GM21360 (cell line): Measurements from ENCODE around the gene ASF1A.

ENCODE experiments used
- ATAC-seq: cut with Tn5 transposase; IDR thresholded peaks from one replicate; pipeline ENCODE4 v1.9.1; 2021; ENCODE audit warnings: mild to moderate bottlenecking, moderate library complexity; ENCODE audit not compliant: unreplicated experiment

Gene ASF1A

DNA sequence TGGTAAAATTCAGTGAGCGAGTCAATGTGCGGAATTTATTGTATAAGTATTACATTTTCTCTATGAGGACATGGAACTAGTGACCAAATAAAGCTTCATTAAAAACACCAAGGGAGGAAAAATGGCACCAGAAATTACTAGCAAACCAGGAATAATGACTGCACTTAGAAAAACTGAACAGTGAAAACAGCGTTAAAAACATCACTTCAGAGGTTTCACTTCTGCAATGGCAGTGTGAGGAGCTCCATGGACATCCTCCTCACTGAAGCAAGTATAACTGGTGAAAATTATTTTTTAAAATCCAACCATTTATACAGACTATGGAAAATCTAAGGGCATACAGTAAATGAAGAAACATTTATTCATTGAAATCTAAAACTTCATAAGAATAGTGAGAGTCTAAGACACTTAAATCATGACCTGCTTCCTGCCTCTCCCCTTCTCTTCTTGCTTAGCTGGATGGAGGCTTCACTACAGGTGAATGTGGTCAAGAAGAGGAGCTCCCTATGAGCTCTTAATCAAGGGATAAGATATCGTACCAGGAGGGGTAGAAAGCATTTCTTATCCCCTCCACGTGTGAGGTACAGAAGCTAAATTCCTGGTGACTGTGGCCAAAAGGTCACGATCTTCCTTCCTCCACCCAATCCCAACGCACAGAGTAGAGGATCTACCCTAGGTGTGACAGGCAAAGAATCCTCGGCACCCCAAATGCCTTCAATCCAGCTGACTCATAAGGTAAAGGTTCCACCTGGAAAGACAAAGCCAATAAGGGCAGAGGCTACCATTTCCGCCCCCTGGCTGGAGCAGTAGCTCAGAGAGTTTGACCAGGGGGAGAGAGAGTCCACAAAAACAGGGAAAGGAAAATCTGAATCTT lies 12.3 kb upstream of the ASF1A start:
- peak; percentile 93 for ATAC-seq

DNA sequence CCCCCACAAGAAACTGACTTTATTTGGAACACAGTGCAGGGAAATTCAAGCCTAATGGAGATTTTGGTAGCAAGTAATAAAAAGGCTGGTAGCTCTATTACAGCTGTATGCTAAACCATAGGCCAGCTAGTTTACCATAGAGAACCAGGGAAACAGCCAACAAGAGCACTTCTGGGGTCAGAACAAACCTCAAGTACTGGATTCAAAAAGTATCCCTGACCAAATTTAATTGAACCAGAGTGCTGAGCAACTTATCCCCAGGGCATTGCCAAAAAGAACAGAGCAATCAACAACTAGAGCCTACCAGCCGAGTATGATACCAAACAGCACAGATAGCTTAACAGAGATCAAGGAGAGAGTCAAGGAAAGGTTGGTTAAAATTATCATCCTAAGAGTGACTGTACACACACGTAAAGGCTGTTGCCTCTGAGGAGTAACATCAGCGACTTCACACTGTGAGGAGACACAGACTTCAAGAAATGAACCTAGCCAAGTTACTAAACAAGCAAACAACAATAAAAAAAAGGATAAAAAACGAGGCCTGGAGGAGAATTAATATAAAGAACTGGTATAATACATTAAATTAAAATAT lies 11.5 kb upstream of the ASF1A start:
- ATAC-seq = no peak

- no peak for ATAC-seq
These were observed 7.3 kb upstream of the ASF1A start for GRCh38 chr6:118886641-118887040.

GRCh38 chr6:118889163-118889562 lies 4.8 kb upstream of the ASF1A start:
- ATAC-seq = no peak

- no peak for ATAC-seq
These were observed 2.8 kb upstream of the ASF1A start for GRCh38 chr6:118890997-118891790.

DNA sequence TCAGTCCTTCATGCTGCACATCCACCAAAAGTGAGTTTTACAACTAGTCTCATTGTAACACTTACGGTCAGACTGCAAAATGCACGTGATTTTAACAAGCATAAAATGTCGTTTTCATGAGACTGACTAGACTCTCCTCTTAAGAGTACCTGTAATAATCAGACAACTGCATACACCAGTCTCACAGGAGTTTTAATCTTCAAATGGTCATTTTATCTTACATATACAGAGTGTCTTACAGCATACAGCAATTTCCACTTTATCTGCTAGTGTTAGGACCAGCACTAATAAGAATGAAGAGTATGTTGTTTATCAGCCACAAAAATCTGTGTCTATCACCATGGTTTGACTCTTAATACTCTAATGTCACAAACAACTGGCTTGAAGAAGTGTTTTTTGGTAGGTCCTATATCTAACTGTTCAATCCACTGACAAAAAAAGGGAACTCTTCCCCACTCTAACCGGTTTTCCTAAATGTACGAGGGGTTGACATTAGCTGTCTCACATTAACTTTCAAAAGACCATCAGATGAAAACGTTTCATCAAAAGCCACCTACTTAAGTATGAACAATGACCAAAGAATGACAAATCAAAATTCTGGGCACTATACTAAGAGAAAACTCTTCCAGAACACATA lies 1.5 kb upstream of the ASF1A start:
- ATAC-seq = no peak

DNA sequence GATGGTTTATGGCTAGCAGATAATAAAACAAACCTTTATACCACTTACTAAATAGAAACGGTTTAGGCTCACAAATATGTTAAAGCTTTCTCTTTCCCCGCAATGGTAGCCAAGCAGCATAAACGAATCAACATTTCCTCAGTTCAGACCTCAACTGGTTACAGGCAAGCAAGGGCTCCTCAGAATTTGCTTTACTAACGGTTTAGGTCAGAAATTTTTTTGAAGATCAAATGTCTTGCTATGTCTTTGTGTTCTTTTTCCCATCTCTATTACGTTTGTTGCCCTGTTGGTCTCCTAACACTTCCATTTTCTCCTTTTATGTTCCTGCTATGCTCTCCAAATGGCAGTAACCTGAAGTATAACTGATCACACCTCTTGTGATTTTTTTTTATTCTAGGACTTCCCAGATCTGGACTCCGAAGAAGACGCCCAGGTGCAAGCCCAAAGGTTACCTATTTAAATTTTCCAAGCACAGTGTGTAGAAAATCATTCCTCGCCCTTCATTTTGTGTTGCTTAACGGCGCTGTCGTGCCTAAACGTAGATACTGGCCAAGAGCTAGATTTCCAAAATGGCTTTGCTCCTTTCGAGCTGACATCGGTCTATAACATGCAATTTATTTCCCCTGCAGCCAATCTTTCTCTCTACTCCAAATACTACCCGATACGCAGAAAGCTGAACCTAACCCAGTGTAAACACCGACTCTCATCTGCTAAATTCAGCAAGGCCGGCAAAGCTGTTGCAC lies 717 bp upstream of the ASF1A start:
- ATAC-seq = peak; percentile 10

DNA sequence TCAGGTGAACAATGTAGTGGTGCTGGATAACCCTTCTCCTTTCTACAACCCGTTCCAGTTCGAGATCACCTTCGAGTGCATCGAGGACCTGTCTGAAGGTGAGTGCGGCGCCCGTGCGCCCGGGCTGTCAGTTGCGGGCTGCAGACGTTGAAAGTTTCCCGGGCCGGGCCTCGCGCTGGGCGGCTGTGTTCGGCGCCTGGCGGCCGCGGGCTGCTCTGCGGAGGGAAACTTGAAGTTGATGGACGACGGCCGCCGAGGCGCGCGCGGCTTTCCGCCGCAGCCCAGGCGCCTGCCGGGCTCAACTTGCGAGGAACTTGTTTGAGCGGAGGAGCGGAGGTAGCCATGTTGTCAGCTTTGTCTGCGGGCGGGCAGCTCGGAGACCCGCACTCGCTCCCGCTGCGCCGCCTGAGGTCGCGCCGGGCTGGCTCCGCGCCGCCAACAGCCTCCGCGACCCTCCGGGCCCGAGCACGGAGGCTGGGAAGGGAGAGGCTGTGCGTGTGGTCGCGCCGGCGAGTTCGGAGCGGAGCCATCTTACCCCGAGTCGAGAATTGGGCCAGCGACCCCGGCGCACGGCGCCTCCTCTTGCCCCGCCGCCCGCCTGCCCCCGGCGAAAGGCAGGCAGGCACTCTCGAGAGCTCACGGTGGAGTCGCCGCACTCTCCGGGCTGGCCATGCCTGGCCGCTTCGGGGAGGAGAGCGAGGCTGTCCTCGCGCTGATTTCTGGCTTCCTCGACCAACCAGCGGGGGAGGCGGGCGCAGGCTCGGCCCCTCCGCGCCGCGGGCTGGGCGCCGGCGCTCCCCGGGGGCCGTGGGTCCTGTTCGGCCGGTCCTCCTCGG lies 691 bp downstream of the ASF1A start:
- ATAC-seq = peak; percentile 31

DNA sequence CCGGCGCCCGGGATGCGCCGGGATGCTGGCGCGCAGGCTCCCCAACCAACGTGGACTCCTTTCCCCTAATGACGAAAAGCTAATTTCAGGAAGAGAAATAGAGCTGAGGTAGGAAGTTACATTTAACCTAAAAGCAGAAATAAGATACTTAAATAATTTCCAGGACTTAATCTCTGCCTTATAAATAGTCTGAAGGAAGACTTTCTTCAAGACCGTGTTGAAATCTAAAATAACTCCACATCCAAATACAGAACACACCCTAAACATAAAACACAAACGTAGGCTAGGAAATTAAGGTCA lies 1.3 kb downstream of the ASF1A start:
- ATAC-seq = no peak

DNA sequence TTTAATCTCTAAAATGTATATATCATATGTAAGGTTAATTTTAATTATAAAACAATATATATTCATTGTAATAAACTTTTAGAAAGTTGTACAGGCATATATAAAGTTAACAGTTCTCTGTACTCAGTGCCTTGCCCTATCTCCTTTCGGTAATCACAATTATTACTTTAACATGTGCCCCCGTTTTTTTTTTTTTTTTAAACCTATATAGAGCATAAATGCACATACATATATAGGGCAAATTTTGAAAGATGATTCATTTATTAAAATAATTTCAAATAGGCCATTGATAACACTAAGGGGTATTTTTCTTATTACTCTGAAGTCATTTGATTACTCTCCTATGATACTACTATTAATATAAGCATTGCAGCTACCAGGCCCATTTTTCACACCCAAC lies 1.9 kb downstream of the ASF1A start:
- no peak for ATAC-seq

DNA sequence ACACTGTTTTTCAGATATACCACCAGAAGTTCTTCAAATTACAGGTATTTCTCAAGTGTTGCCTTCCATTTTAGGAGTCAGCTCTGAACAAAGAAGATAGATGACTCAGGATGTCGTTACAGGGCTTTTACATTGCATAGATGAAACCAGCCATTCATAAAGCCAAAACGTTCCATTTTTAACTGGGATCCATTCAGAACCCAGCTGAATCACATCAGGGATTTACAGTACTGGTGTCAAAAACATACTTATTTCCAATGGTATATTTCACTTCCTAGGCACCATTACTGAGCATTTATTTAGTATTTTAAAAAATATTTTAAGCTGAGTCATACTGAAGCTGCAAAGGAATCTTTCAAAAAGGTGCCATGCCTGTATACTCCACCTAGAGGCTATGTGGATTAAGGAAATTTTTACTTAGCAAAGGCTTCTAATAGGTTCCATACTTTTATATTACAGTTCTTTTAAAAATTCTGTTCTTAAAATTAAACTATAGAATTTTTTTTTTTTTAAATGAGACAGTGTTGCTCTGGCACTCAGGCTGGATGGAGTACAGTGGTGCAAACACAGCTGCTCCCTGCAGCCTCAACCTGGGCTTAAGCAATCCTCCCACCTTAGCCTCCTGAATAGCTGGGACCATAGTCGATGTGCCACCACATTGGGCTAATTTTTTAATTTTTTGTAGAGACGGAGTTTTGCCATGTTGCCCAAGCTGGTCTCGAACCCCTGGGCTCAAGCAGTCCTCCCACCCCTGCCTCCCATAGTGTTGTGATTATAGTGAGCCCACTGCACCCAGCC lies 2.6 kb downstream of the ASF1A start:
- peak; percentile 18 for ATAC-seq

DNA sequence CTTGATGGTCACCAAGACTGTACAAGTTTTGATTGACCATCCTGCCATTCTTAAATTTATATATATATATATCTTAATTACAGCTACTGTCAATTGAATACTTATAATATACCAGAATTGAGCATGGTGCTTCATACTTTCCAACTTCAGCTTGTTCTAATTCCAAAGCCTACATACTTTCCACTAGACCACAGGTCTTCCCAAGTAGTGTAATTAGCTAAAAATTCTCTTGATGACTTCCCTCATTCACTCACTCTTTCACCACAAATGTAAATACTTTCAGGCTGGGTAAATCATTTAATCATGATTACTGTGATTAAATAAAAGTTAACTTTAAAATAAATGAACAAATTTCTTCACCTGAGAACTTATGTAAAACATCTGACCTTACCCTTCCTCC lies 3.4 kb downstream of the ASF1A start:
- no peak for ATAC-seq

DNA sequence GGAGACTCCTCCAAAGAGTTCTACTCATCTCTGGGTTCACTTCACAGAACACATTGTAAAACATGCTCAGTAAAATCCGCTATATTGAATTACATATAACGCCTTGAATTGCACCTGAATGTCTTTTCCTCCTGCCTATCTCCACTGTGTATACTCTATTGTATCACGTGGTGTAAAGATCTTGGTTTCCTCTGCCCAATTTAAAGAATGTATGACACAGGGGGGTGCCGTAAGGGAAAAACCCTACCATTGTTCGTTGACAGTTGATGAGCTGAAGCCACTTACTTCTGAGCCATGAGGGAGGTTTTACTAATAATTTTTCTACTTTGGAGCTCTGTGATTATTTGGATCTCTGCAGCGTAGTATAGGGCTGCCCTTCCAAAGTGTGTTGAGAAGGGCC lies 6.0 kb downstream of the ASF1A start:
- ATAC-seq = no peak

- ATAC-seq = no peak
These were observed 8.8 kb downstream of the ASF1A start for GRCh38 chr6:118902726-118903125.

DNA sequence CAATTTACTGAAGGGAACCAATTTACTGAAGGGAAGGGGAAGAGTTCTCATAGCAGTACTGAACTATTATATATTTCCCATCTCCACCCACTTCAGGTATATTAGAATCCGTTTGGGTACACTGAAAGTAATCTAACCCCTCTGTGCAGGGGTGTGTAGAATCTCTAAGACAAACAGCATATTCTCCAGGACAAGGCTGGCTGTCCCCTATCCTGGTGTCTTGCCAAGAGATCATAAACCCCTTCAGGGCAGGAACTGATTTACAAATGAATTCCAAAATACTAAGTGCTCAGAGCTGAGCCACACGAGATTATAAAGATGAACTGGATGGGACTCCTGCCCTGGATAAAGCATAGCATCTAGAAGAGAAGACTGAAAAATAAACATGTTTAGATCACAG lies 9.2 kb downstream of the ASF1A start:
- ATAC-seq = no peak

GRCh38 chr6:118903691-118904090 lies 9.7 kb downstream of the ASF1A start:
- ATAC-seq = no peak

- ATAC-seq = no peak
These were observed 11.1 kb downstream of the ASF1A start for GRCh38 chr6:118905084-118905483.

DNA sequence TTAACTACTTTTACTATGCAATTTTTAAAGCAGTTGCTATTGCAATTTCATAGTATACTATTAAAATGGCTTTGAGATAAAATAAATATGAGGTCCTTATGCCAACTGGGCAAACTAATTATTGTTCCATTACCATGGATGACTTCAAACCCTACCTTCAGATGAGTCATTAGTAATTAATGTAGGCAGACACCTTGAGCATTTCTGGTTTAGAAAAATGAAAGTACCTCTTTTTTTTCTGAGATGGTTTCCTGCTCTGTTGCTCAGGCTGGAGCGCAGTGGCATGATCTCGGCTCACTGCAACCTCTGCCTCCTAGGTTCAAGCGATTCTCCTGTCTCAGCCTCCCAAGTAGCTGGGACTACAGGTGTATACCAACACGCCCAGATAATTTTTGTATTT lies 11.9 kb downstream of the ASF1A start:
- ATAC-seq = no peak

DNA sequence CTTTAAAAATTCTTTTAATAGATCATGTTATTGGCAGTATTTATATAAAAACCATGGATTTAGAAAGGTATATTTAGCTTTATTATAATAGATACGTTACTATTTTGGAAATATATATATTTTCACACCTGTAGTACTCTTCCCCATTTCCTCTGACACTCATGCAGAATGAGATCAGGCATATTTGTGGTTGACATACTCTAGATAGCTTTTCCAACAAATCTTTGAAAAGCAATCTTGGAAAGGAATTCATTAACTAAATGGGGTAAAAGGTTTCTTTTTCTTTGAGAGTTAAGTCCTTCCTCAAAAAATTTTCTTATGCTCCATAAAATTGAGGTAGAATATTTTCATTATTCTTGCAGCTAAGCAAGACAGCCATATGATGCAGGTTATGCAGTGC lies 14.5 kb downstream of the ASF1A start:
- no peak for ATAC-seq
